HG03095 (cell line): ENCODE measurements around the gene PRPF18.
"Not testable (repeated sequence)": the region's sequence is repeated elsewhere in the genome, so short reads cannot be mapped to it uniquely, and the experiment has no call there.

Experiments used
- ATAC-seq: cut with Tn5 transposase; IDR thresholded peaks from one replicate; pipeline ENCODE4 v1.9.1; 2021; ENCODE audit warnings: moderate library complexity; ENCODE audit not compliant: unreplicated experiment

The PRPF18 gene, protein sequence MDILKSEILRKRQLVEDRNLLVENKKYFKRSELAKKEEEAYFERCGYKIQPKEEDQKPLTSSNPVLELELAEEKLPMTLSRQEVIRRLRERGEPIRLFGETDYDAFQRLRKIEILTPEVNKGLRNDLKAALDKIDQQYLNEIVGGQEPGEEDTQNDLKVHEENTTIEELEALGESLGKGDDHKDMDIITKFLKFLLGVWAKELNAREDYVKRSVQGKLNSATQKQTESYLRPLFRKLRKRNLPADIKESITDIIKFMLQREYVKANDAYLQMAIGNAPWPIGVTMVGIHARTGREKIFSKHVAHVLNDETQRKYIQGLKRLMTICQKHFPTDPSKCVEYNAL

DNA sequence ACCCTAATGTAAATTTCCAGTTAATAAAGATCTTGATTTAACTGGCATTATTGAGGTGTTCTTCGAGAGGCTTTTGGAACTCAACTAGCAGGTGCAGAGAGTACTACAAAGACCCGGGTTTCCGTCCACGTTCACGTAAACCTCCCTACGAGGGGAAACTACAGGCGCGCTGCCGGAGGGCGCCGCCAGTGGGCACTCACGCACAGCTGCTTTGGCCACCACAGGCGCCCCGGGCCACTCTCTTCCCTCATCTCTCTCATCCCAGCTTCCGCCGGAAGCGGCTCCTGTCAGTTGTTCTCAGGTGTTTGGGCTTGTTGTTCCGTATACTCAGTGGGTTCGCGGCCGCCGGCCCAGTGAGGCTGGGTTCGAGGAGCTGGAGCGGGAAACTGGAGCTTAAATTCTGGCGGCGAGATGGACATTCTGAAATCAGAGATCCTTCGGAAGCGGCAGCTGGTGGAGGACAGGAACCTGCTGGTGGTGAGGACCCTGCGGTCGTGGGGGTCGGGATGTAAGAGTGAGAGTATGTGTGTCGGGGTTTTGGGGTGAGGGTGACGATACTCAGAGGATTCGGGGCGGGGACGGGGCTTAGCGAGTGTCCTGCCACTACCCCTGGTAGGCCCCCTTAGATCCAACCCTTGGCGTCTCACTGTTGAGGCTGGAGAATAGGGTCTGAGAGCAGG lies at the start of gene PRPF18:
TSS of gene PRPF18 (plus strand) at position 290 of the 680 bp plus-strand sequence. CDS start at position 412, 122 bp downstream.
- peak; percentile 99 for ATAC-seq

DNA sequence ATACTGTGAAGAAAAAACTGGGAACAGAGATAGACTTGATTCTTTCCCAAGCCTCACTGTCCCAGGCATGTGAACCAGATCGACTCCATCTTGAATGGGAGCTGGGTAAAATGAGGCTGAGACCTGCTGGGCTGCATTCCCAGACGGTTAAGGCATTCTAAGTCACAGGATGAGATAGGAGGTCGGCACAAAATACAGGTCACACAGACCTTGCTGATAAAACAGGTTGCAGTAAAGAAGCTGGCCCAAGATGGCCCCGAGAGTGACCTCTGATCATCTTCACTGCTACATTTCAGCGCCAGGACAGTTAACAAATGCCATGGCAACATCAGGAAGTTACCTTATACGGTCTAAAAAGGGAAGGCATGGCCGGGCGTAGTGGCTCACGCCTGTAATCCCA lies 48.8 kb upstream of the PRPF18 start:
- not testable (repeated sequence) for ATAC-seq

- ATAC-seq = no peak
Measured at GRCh38 chr10:13542533-13542932, 44.2 kb upstream of the PRPF18 start.

DNA sequence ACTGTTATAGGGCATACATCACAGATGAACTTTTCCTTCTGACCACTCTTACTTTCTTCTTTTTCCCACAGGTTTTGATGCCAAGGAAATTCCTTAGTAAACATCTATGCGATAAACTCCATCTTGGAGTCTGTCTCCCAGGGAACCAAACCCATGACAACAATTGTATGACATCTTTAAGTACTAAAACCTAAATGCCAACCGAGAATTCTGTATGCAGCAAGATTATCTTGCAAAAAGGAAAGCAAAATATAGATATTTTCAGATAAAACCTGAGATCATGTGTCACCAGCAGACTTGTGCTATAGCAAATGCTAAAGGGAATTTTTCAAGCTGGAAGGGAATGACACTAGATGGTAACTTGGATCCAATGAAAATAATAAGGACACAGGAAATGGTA lies 36.0 kb upstream of the PRPF18 start:
- ATAC-seq = no peak

- ATAC-seq = no peak
Measured at GRCh38 chr10:13555884-13556510, 30.8 kb upstream of the PRPF18 start.

GRCh38 chr10:13559124-13559700 lies 27.6 kb upstream of the PRPF18 start:
- no peak for ATAC-seq

GRCh38 chr10:13560597-13560996 lies 26.2 kb upstream of the PRPF18 start:
- ATAC-seq = no peak

DNA sequence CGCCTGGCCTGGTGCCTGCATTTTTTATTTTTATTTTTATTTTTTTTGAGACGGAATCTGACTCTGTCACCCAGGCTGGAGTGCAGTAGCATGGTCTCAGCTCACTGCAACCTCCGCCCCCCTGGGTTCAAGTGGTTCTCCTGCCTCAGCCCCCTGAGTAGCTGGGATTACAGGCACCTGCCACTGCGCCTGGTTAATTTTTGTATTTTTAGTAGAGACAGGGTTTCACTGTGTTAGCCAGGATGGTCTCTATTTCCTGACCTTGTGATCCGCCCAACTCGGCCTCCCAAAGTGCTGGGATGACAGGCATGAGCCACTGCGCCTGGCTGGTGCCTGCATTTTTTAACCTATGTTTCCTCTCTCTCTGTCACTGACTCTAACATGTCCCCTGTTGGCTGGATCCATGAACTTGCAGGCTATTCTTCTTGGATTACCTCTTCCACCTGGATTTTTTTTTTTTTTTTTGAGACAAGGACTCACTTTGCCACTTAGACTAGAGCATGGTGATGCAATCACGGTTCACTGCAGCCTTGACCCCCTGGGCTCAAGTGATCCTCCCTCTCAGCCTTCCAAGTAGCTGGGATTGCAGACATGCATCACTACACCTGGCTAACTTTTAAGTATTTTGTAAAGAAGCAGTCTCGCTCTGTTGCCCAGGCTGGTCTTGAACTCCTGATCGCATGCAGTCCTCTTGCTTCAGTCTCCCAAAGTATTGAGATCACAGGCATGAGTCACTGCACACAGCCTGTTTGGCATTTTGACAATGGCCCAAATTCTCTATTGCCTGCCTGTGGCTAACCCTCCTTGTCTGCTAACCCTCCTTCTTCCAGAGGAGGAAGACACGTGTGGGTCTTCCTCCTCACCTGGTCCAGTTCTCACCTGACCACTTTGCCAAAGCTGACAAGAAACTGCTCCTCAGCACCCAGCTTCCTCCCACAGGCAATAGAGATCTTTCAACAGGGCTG lies 23.0 kb upstream of the PRPF18 start:
- ATAC-seq = no peak

GRCh38 chr10:13564576-13564975 lies 22.2 kb upstream of the PRPF18 start:
- ATAC-seq = no peak

DNA sequence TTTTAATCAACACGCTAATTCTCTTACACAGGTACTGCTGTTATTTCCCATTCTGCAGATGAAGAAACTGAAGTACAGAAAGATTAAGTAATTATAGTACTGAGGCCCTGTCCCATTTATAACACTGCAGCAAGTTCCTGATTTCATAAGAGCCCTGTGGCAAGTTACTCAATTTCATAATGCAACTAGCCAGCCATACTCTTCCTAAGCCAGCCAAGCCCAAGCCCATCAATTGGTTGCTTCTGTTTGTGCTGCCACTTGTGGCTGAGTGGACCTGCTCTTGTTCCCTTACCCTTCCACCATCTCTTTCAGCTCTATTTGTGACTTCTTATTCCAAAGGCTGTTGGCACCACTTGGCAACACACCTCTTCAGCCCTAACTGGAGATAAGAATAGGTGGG lies 19.7 kb upstream of the PRPF18 start:
- ATAC-seq = no peak

DNA sequence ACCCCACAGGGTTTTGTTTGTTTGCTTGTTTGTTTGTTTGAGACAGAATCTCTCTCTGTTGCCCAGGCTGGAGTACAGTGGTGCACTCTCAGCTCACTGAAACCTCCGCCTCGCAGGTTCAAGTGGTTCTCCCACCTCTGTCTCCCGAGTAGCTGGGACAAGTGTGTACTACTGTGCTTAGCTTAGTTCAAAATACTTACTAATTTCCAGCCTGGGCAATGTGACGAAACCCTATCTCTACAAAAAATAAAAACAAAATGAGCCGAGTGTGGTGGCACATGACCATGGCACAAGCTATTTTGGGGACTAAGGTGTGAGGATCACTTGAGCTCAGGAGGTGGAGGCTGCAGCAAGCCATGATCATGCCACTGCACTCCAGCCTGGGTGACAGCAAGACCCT lies 15.2 kb upstream of the PRPF18 start:
- no peak for ATAC-seq

DNA sequence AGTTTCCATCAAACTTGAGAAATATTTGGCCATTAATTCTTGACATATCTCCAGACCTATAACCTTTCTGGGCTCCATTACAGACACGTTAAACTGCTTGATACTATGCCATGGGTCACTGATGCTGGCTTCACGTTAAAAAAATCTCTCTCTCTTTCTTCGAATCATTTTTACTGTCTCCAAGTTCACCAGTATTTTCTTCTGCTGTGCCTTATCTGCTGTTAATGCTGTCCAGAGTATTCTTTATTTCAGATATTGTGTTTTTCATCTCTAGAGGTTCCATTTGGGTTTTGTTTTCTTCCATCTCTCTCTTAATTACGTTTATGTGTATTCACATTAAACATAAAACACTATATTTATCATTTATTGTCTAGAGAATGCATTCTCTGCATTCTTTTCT lies 12.8 kb upstream of the PRPF18 start:
- ATAC-seq = no peak

- no peak for ATAC-seq
Measured at GRCh38 chr10:13585195-13585751, 1.5 kb upstream of the PRPF18 start.

DNA sequence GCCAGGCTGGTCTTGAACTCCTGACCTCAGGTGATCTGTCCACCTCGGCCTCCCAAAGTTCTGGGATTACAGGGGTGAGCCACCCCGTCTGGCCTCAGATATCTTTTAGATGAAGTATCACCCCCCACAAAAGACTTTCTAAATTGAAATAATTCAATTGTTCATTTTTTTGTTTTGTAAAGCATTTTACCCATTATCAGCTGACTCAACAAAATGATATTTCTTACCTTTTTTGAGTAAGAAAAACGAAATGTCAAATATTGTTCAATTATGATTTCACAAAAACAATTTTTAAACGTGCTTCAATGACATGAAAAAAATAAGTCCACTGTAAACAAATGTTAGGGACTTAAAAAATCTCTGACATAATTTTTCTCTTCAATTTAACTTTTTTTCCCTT lies 822 bp upstream of the PRPF18 start:
- ATAC-seq = no peak

DNA sequence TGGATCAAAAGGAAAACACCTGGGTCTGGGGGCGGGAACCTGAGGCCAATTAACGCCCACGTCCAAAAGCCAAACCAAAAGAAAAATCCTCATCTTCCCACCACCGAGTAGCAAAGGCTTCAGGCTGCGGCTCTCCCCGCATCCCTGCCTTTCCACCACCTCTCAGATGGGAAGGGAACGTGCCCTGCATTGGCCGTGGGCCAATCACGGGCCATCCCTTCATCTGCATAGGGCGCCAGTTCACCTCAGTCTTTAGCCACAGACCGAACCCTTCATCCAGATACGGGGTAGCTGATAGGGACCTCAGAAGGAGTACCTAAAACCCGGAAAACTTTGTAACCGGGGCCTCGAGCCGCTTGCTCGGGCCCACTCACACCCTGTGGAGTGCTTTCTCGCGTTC lies 626 bp downstream of the PRPF18 start:
- ATAC-seq = no peak

- ATAC-seq = no peak
Measured at GRCh38 chr10:13589316-13589715, 2.6 kb downstream of the PRPF18 start.

DNA sequence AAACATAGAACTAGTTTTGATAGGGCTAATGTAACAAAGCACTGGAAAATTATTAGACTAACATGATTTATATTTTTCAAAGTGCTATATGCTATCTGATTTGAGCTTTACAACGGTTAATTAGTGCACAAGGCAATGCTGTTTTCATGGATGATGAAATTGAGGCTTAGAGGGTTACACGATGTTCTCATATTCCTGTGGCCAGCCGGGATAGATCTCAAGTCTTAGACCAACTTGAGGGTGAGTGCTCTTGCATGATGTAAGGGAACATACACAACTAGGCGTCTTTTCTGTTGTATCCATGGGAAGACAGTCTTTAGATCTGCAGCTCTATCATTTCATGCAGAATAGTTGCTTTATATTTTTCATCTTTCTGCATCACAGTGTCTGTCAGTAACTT lies 4.1 kb downstream of the PRPF18 start:
- ATAC-seq = no peak

DNA sequence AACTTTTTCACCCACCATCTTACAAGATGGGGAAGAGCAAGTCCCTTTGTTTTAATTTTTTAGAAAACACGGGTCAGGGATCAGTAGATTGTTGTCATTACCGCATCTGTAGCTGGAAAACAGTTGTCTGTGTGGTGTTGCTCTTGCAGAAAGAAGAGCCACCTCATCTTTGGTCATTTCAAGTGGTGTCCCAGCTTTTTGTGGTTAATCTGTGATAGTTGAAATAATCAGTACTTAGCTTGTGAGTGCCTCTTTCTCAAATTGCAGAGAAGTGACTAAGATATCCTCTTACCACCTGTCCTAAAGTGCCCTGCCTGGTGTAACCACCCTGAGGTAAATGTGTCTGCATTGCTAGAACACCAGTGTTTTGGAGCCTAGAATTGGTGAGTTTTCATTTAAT lies 5.5 kb downstream of the PRPF18 start:
- no peak for ATAC-seq

GRCh38 chr10:13593535-13593934 lies 6.8 kb downstream of the PRPF18 start:
- ATAC-seq = no peak

DNA sequence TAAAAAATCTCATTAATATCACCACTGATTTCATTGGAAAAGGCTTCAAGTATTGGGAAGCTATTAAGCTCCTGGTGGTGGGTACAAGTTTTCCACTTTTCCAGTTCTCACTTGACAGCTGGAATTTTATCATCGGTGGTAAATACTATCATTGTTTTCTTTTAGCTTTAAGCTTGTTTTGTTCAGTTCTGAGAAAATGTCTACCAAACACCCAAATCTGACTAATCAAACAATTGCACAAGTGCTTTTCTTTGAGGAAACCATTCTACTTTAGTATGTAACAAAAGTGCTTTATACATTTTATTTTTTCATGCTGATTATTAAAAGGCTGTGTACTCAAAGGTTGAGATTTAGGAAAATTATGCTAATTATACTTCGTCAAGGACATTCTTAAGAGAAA lies 7.9 kb downstream of the PRPF18 start:
- ATAC-seq = no peak
